ENCODE measurements around the gene PPP2R3C. TPM values are rescaled to one million over a fixed set of nuclear protein-coding genes. Genes with fewer than 3 reads are reported as not detected.

The PPP2R3C gene
- total and polyA plus RNA-seq, 4 donors: 6.9 to 19.4 (median 12.2) TPM

DNA sequence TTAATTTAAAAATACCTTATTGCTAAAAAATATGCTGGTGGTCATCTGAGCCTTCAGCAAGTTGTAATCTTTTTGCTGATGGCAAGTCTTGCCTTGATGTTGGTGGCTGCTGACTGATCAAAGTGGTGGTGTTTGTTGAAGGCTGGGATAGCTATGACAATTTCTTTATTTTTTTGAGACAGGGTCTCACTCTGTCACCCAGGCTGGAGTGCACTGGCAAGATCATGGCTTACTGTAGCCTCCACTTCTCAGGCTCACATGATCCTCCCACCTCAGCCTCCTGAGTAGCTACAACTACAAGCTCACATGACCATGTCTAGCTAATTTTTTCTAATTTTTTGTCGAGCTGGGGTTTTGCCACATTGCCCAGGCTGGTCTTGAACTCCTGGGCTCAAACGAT, 25.4 kb upstream of the PPP2R3C start:
- peaks cover 0 to 3% (median 0%) of the 10 kb centered on the region in 4 donors for H3K4me1 ChIP-seq (ENCODE audit: control insufficient read depth in 4 of 4, insufficient read depth in 4 of 4, low read length in 3 of 4)
- no peak for DNase-seq (ENCODE audit: low spot score)
- H3K27ac ChIP-seq (ENCODE audit: low read depth in 1 of 2, low read length in 2 of 2): no peak overlapping the region
- 90% methylated on average over 2 of the region's 2 CpGs for WGBS
- H3K27me3 ChIP-seq (ENCODE audit: control insufficient read depth in 4 of 4, insufficient read depth in 4 of 4, low read length in 3 of 4): no peaks in the 10 kb centered on the region
- no peak overlapping the region for H3K4me3 ChIP-seq (ENCODE audit: low read depth in 1 of 3, low read length in 3 of 3)
- TF ChIP-seq, protein P1, sequence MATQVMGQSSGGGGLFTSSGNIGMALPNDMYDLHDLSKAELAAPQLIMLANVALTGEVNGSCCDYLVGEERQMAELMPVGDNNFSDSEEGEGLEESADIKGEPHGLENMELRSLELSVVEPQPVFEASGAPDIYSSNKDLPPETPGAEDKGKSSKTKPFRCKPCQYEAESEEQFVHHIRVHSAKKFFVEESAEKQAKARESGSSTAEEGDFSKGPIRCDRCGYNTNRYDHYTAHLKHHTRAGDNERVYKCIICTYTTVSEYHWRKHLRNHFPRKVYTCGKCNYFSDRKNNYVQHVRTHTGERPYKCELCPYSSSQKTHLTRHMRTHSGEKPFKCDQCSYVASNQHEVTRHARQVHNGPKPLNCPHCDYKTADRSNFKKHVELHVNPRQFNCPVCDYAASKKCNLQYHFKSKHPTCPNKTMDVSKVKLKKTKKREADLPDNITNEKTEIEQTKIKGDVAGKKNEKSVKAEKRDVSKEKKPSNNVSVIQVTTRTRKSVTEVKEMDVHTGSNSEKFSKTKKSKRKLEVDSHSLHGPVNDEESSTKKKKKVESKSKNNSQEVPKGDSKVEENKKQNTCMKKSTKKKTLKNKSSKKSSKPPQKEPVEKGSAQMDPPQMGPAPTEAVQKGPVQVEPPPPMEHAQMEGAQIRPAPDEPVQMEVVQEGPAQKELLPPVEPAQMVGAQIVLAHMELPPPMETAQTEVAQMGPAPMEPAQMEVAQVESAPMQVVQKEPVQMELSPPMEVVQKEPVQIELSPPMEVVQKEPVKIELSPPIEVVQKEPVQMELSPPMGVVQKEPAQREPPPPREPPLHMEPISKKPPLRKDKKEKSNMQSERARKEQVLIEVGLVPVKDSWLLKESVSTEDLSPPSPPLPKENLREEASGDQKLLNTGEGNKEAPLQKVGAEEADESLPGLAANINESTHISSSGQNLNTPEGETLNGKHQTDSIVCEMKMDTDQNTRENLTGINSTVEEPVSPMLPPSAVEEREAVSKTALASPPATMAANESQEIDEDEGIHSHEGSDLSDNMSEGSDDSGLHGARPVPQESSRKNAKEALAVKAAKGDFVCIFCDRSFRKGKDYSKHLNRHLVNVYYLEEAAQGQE (IDR thresholded peaks at IDR 0.05): no peak
- H3K36me3 ChIP-seq (ENCODE audit: control insufficient read depth in 4 of 4, insufficient read depth in 3 of 4, low read depth in 1 of 4, low read length in 3 of 4): no peaks in the 10 kb centered on the region
- no peaks in the 10 kb centered on the region for H3K9me3 ChIP-seq (ENCODE audit: control insufficient read depth in 4 of 4, low read length in 3 of 4)
- no peak overlapping the region for H3K9ac ChIP-seq (ENCODE audit: low read depth in 1 of 2, low read length in 2 of 2)

DNA sequence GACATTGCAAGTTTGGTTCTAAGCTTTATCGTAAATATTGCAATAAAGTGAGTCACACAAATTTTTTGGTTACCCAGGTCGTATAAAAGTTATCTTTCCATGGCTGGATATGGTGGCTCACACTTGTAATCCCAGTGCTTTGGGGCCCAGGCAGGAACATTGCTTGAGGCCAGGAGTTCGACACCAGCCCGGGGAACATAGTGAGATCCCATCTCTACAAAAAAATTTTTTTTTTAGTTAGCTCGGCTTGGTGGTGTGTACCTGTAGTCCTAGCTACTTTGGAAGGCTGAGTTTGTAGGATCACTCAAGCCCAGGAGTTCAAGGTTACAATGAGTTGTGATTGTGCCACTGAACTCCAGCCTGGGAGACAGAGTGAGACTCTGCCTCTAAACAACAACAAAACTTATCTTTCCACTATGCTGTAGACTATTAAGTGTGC, 24.9 kb upstream of the PPP2R3C start:
- H3K27ac ChIP-seq (ENCODE audit: low read depth in 1 of 2, low read length in 2 of 2): no peak overlapping the region
- no peak overlapping the region for H3K4me3 ChIP-seq (ENCODE audit: low read depth in 1 of 3, low read length in 3 of 3)
- H3K4me1 ChIP-seq (ENCODE audit: control insufficient read depth in 4 of 4, insufficient read depth in 4 of 4, low read length in 3 of 4): peaks cover 0 to 3% (median 0%) of the 10 kb centered on the region in 4 donors
- no peaks in the 10 kb centered on the region for H3K9me3 ChIP-seq (ENCODE audit: control insufficient read depth in 4 of 4, low read length in 3 of 4)
- H3K9ac ChIP-seq (ENCODE audit: low read depth in 1 of 2, low read length in 2 of 2): no peak overlapping the region
- H3K36me3 ChIP-seq (ENCODE audit: control insufficient read depth in 4 of 4, insufficient read depth in 3 of 4, low read depth in 1 of 4, low read length in 3 of 4): no peaks in the 10 kb centered on the region
- DNase-seq (ENCODE audit: low spot score): no peak
- 89% methylated on average over 5 of the region's 5 CpGs for WGBS
- H3K27me3 ChIP-seq (ENCODE audit: control insufficient read depth in 4 of 4, insufficient read depth in 4 of 4, low read length in 3 of 4): no peaks in the 10 kb centered on the region
- TF ChIP-seq JUND (IDR thresholded peaks at IDR 0.05) (no peak), HNF4A (conservative IDR thresholded peaks at IDR 0.05) (peak in 1 of 2 donors; percentile 13)
- TF ChIP-seq, protein P2, sequence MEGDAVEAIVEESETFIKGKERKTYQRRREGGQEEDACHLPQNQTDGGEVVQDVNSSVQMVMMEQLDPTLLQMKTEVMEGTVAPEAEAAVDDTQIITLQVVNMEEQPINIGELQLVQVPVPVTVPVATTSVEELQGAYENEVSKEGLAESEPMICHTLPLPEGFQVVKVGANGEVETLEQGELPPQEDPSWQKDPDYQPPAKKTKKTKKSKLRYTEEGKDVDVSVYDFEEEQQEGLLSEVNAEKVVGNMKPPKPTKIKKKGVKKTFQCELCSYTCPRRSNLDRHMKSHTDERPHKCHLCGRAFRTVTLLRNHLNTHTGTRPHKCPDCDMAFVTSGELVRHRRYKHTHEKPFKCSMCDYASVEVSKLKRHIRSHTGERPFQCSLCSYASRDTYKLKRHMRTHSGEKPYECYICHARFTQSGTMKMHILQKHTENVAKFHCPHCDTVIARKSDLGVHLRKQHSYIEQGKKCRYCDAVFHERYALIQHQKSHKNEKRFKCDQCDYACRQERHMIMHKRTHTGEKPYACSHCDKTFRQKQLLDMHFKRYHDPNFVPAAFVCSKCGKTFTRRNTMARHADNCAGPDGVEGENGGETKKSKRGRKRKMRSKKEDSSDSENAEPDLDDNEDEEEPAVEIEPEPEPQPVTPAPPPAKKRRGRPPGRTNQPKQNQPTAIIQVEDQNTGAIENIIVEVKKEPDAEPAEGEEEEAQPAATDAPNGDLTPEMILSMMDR (IDR thresholded peaks at IDR 0.05; ENCODE audit: low read depth, low read length, missing input control): no peak

DNA sequence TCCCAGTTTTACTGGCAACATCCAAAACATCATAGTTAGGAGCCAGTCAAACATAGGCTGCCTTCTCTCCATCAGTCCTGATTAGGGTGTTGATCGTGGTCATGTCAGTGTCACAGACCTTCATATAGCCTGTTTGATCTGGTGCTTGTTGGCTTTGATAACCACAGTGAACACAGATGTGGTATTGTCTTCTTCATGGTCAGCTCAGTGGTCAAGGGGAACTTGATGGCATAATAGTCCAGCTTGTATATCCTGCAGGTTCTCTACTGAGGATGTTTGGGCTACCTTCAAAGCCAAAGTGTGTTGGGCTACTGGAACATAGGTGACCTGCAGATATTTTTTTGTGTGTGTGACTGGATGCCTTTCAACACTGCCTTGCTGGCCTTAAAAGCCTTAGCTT, 22.2 kb upstream of the PPP2R3C start:
- peaks cover 0 to 4% (median 0%) of the 10 kb centered on the region in 4 donors for H3K36me3 ChIP-seq (ENCODE audit: control insufficient read depth in 4 of 4, insufficient read depth in 3 of 4, low read depth in 1 of 4, low read length in 3 of 4)
- WGBS: 88% methylated on average over 1 of the region's 1 CpG
- TF ChIP-seq YY1 (IDR thresholded peaks at IDR 0.05) (no peak), GABPA (IDR thresholded peaks at IDR 0.05 in 1 of 2, conservative IDR thresholded peaks at IDR 0.05 in 1 of 2) (no peak), RXRA (IDR thresholded peaks at IDR 0.05) (no peak), TAF1 (conservative IDR thresholded peaks at IDR 0.05) (no peak)
- no peak for DNase-seq (ENCODE audit: low spot score)
- H3K9ac ChIP-seq (ENCODE audit: low read depth in 1 of 2, low read length in 2 of 2): no peak overlapping the region
- no peak overlapping the region for H3K4me3 ChIP-seq (ENCODE audit: low read depth in 1 of 3, low read length in 3 of 3)
- no peak overlapping the region for H3K27ac ChIP-seq (ENCODE audit: low read depth in 1 of 2, low read length in 2 of 2)
- no peaks in the 10 kb centered on the region for H3K27me3 ChIP-seq (ENCODE audit: control insufficient read depth in 4 of 4, insufficient read depth in 4 of 4, low read length in 3 of 4)
- H3K4me1 ChIP-seq (ENCODE audit: control insufficient read depth in 4 of 4, insufficient read depth in 4 of 4, low read length in 3 of 4): peaks cover 0 to 3% (median 0%) of the 10 kb centered on the region in 4 donors
- no peaks in the 10 kb centered on the region for H3K9me3 ChIP-seq (ENCODE audit: control insufficient read depth in 4 of 4, low read length in 3 of 4)
